HuH-7 (cell line): ENCODE results near the gene CD58.

Experiments
- DNase-seq: peaks from one replicate; pipeline ENCODE4 v3.0.0; 2011; ENCODE audit warnings: low spot score

The CD58 gene

DNA sequence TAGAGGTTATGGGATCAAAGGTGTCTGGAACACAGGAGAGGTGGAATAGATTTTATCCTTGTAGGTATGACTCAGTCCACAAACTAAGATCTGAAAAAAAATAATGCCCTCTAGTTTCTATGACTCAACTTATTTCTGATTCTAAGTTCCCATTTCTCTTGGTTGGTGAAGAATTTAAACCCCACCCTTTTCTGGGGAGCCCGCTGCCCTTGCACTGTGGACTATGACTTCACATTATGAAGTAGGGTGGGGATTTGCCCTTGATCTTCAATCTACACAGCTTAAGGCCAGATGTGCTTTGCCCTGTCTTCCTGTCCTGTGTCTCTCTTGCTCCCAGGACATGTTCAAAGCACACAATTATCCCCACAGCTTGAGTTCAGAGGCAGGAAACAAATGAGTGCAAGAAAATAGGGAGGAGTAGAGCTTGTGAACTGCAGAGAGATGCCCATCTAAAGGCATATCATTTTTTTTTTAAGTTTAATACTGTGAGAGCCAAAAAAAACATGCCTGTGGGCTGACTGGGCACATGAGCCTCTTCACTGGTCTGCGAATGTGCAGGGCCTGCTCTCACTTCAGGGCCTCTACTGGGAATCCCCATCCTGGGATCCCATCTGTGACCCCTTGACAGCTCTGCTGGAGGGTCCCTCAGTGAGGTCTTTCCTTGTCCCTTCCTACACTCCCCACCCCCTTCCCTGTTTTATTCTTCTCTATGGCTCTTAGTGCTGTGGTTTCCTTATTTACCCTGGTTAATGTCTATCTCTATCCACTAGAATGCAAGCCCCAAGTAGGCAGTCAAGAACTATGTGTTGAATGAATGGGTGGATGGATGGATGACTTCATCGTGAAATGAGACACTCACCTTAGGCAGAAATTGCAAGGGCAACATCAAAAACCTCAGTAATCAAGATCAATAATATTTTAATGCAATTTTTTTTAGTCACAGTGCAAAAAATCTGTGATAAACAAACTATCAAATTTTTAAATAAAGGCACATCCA is 61.5 kb downstream of the CD58 start:
- no peak for DNase-seq

DNA sequence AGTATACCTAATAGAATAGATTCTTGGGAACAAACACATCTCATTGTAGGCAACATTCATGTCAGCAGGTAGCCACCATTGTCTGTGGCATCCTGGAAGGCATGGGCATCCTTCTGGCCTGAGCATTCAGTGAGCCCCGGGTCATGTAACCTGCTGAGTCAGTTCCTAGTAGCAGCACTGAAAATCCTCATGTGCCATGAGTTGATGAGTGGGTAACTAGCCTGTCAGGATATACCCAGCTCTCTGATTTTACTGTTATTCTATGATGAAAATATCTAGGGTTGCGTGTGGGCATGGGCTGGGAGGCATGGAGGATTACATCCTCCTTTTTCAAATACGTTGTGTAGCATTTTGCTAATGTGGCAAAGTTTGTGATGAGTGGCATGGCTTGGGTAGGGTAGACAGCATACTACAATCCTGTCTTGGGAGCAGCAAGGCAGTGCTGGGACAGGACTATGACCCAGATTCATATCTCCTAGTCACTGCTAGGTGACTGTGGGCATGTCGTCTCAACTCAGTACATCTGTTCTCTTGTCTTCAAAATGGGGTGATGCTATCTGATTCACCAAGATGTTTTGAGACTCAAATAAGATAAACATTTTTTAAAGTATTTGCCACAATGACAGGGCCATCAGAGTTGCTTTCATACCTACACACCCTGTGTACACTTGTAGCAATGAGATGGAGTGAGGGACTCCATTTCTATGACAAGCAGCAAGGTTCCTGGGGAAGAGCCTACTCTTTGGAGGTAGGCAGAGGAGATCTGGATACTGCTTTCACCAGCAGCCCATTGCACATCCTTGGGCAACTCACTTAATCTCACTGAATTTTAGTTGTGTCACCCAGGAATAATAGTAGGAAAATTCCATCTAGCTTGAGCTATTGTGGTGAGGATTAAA is 62.5 kb downstream of the CD58 start:
- DNase-seq: no peak

- no peak for DNase-seq
Measured at GRCh38 chr1:116507631-116508030, 63.2 kb downstream of the CD58 start.

GRCh38 chr1:116506132-116507004 is 64.5 kb downstream of the CD58 start:
- no peak for DNase-seq

GRCh38 chr1:116504308-116505156 is 66.3 kb downstream of the CD58 start:
- DNase-seq: no peak

- DNase-seq: no peak
Measured at GRCh38 chr1:116503546-116504307, 67.1 kb downstream of the CD58 start.

GRCh38 chr1:116502671-116503314 is 68.0 kb downstream of the CD58 start:
- DNase-seq: no peak

DNA sequence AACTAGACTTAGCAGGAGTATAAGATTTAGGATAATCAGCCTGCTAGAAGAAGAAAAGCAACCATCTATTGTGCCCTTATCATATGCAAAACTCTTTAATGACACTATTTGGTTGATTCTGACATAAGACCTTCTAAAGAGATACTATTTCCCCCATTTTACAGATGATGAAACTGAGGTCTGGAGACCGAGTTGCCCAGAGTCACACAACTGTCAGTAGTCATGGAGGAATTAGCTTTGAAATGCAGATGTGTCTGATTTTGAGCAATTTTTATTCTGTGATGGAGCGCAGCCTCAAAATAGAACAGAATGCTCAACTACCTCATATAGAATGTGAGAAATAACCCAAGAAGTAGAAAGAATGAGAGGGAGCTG is 69.0 kb downstream of the CD58 start:
- DNase-seq: no peak

- no peak for DNase-seq
Measured at GRCh38 chr1:116501125-116501869, 69.5 kb downstream of the CD58 start.

DNA sequence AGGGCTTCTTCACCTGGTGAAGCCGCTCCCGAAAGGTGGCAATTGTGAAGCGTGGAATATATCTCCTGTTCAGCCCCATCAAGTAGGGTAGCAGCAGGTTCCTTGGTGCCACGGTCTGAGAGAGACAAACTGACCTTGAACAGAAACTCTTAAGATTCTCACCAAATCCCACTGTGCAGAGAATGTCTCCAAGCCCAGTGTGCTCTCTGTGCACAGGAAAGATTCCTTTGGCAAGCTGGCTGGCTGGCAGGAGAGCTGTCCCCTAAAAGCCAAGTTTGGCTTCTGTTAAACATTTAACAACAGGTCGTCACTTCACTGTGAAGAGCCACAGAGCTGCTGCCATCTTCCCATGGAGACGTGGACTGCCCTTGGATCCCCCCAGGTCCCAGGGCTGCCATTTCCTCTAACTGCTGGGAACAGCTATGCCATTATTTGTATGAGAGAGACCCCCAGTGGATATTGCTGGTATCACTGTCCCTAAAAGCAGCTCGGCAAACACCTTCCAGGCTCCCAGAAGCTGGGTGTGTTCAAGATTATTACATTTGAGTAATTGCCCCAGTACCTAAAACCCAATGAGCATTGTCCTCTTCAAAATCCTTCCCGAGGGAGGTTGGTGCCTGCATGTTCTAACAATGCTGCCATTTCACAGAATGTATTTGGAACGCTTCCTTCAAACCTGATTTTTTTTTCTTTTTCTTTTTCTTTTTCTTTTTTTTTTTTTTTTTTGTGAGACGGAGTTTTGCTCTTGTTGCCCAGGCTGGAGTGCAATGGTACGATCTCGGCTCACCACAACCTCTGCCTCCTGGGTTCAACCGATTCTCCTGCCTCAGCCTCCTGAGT is 71.8 kb downstream of the CD58 start:
- peak; percentile 81 for DNase-seq

DNA sequence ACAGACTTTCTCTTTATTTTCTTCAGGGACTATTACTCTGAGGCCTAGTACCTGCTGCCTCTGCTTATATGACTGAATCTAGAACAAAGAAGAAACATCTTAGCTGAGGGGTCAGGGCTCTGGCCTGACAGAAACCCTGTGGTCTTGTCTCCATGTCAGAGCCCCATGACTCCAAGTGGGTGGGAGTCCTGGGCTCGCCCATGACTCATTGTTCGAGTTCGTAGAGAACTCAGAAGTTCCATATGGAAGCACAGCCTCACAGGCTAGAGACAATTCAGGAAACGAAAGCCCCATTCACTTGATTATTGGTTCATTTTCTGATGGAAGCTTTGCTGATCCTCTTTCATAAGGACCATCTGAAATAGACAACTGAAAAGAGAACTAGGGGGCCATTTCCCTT is 73.2 kb downstream of the CD58 start:
- DNase-seq: no peak

- no peak for DNase-seq
Measured at GRCh38 chr1:116496898-116497297, 73.9 kb downstream of the CD58 start.

- peak; percentile 48 for DNase-seq
Measured at GRCh38 chr1:116496380-116496779, 74.4 kb downstream of the CD58 start.

- DNase-seq: no peak
Measured at GRCh38 chr1:116495535-116495934, 75.3 kb downstream of the CD58 start.

GRCh38 chr1:116494745-116495144 is 76.1 kb downstream of the CD58 start:
- DNase-seq: no peak

DNA sequence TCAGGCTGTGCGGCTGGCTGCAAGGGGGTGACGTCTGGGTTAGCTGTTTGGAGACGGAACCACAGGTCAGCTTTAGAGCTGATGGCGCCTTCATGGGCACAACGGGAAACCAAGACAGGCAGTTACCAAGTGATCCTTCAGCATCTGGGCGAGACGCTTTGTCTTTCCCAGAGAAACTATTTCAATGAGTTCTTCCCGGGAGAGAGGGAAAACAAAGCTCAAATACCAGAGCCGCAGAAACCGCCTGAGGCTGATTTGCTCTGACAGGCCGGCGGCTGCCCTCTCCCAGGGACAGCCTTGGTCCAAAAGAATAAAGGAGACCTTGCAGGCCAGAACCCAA is 76.5 kb downstream of the CD58 start:
- no peak for DNase-seq

GRCh38 chr1:116493484-116494352 is 77.1 kb downstream of the CD58 start:
- no peak for DNase-seq
